ENCODE results near the gene ESYT2.
"Not testable (repeated sequence)": the region's sequence is repeated elsewhere in the genome, so short reads cannot be mapped to it uniquely, and the experiment has no call there.

Gene ESYT2

DNA sequence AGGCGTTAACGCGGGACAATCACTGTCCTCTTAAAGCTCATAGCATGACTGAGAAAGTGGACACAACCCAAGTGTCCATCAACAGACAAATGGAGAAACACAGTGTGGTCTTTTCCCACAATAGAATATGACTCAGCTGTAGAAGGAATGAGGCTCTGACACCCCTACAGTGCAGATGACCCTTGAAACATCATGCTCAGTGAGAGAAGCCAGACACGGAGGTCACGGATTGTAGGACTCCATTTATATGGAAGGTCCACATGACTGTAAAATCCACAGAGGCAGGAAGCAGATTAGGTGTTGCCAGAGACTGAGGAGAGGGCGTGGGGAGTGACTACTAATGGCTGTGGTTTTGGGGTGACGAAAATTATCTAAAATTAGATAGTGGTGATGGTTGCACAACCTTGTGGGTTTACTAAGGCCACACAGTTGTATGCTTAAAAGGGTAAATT lies 118.6 kb downstream of the ESYT2 start:
- no peak for DNase-seq

DNA sequence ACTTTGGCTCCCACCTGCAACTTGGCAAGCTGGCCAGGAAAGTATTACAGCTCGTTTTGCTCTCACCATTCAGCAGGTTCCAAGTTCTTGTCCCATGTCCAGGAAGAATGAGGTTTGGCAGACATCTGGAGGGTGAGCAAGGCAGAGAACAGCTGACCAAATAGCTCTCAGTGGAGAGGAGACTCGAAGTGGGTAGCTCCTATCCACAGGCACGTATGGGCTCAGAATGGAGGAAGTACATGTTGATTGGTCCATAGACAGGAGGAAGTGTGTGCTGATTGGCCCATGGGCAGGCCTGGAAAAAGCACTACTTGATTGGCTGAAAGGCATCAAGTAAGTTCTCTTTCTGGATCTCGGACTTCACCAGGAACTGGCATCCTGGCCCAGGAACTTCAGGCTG lies 121.7 kb downstream of the ESYT2 start:
- DNase-seq = no peak

DNA sequence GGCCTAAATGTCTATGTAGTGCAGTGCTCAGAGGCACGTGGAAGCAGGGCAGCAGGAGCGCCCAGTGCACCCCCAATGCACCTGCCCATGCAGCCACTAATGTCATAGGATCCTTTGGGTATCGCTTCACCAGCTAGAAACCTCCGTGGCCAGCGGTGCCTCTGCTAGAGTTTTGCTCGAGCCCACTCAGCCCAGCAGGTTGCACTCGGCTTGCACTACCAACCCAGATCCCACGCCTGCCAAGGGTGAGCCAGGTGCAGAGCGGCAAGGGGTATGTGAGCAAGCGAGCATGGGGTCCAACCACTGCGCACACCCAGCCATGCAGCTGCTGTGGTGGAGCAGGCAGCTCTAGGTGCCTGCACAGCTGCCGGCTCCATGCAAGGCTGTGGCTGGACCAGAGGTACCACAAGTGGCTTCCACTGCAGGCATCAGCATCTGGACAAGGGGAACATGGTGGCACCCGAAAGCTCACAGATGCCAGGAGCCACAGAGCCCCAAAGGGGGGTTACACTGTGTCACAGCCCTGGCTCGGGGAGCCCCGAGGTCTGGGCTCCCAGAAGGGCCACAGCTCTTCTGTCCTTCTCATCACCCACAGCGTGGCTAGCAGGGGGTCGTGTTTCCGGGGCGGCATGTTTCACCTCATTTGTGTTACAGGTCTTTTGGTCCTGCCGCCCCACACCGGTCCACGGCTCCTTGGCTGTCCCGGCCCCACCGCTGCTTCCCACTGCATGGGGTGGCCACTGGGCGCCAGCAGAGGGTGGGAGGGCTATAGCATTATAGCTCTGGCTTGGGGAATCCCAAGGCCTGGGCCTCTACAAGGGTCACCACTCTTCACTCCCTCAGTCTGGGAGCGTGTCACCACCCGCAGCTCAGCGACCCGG lies 122.4 kb downstream of the ESYT2 start:
- no peak for DNase-seq

DNA sequence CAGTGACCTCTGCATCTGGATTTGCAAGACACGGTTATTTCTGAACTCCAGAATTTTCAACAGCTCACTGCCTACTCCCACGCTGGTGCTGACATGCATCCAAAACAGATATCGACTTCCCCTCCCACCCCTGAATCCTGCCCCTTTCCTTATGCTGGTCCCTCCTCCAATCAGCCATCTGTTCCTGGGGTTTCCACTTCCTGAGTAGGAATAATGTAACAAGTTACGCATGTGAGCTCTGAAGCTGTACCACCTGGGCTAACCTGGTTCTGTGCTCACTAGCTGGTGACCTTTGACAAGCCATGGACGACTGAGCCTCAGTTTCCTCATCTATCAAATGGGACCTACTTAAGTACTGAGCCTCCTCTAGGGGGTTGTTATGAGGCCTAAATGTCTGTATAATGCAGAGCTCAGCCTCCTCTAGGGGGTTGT lies 123.0 kb downstream of the ESYT2 start:
- DNase-seq = no peak

DNA sequence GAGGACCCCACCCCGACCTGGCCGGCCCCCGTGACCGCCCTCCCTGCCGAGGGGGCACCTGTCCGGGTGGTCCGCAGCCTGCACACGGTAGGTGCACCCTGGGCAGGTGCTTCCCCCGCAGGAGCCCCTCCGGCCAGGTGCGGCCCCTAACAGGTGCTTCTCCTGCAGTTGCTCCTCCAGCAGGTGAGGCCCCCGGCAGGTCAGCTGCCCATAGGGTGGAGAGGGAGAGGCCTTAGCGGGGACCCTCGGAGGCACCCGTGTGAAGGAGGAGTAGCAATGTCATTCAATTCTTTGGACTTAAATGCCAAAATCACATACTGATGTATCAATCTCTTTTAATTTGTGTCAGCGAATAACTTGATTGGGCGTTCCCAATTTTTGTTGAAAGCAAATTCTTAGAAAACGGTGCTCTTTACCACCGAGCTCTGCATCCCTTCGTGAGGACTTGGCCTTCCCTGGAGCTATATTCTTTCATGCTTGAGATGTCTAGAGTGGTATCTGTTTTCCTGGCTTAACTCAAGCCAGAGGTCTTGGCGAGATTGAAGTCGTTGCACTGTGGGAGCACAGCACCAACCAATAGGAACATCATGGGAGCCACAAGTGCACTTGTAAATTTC lies 124.0 kb downstream of the ESYT2 start:
- DNase-seq = no peak

DNA sequence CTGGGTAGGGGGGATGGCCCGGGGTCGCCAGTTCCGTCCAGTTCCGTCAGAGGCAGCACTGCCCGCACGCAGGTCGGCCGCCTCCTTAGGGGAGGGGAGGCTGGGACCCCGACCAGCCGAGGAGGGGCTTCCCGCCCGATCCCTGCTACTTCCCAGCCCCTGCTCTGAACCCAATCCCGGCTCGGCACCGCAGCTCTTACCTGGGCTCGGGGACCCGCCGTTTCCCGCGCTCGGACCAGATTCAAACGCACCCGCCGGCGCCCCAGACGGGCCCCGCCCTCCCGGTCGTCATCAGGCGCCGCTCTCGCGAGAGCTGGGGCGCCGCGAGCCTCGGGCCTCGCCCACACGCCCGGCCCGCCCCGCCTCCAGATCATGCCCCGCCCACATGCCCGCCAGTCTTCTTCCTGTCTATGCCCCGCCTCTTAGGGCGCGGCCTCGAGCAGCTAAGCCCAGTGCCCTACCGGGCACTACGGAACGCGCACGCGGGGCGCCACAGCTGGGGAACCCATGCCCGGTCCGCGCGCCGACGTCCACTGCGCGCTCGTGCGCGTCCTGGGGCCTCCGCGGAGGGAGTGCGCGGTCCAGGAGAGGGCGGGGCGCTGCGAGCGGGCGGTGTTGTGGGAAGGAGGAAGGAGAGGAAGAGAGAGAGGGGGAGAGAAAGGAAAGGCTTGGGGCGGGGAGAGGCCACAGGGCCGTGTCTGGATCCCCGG lies 124.6 kb downstream of the ESYT2 start, which contains the start of gene NCAPG2:
TSS of gene NCAPG2 (minus strand) at position 281 of the 710 bp plus-strand sequence. CDS start 2,905 bp downstream, outside the sequence.
- peak; percentile 97 to 98 for DNase-seq

DNA sequence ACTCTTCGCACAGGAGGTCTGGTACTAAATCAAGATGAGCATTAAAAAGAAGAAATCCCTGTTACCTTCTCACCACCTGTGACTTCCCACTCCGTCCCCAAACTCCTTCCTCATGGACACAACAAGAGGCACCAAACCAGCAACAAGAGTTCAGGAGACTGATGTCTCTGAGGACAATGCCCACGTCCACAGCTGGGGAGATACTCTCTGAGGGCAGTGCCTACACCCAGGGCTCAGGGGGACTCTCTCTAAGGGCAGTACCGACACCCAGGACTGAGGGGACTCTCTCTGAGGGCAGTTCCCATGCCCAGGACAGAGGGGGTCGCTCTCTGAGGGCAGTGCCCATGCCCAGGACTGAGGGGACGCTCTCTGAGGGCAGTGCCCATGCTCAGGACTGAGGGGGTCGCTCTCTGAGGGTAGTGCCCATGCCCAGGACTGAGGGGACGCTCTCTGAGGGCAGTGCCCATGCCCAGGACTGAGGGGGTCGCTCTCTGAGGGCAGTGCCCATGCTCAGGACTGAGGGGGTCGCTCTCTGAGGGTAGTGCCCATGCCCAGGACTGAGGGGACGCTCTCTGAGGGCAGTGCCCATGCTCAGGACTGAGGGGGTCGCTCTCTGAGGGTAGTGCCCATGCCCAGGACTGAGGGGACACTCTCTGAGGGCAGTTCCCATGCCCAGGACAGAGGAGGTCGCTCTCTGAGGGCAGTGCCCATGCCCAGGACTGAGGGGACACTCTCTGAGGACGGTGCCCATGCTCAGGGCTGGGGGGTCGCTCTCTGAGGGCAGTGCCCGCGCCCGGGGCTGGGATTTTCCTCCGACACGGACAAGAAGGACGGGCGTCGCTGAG lies 125.4 kb downstream of the ESYT2 start:
- not testable (repeated sequence) for DNase-seq

DNA sequence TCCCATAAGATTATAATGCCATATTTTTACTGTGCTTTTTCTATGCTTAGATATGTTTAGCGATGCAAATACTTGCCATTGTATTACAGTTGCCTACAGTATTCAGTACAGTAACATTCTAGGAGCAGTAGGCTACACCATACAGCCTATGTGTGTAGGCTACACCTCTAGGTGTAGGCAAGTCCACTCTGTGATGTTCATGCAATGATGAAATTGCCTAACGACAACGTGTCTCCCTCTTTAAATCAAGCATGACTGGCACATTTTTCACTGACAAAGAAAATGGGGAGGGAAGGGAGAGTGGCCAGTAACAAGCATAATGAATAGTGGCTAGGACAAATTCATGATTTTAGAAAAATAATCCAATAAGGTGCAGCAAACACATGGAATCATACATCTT lies 126.4 kb downstream of the ESYT2 start:
- no peak for DNase-seq

DNA sequence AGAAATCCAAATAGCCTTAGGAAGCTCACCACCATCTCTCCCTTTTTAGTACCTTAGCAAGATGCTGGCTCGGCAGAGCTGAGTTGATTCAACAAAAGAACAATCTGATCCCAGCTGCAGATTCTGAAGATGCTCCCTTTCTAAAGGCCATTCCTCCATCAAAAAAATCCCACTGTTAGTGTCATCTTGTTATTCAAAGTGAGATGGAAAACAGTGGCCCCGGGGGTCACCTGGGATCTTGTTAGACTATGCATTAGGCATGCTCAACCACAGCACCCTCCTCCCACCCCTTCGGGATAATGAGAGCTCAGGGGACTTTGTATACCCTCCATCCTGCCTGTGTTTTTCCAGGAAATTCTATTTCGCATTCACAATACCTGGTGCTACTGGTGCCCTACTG lies 127.1 kb downstream of the ESYT2 start:
- DNase-seq = no peak

DNA sequence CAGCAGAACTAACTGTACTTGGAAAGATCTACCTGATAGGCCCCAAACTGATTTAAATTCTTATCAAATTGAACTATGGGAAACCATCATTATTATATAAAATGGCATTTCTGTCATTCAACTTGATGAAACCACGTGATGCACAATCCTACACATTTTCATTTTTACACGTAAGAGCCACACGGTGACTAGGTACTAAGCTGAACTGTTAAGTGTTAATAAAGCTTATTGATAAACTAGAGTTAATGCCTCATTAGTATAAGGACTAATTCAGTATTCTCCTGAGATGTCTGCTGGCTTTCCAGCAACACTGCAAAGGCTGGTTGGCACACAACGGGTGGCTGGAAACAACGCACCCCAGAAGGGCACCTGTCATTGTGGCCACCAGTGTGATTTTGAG lies 129.3 kb downstream of the ESYT2 start:
- DNase-seq = no peak

DNA sequence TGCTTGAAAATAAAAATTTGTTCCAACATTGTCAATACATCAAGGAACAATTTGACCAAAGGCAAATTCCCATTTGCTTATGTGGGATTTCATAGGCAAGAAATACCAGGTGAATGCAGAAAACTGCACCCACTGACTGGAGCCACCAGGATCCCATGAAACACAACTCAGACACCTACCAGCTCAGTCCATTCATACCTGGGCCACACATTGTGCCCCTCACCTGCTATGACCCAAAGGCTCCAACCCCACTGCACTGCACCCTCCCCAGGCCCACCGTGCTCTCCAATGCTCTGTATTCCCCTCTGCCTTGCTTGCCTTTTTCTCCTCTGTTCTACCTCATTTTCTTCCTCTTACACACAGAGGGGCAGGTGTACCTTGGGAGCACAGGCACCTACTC lies 130.0 kb downstream of the ESYT2 start:
- no peak for DNase-seq

DNA sequence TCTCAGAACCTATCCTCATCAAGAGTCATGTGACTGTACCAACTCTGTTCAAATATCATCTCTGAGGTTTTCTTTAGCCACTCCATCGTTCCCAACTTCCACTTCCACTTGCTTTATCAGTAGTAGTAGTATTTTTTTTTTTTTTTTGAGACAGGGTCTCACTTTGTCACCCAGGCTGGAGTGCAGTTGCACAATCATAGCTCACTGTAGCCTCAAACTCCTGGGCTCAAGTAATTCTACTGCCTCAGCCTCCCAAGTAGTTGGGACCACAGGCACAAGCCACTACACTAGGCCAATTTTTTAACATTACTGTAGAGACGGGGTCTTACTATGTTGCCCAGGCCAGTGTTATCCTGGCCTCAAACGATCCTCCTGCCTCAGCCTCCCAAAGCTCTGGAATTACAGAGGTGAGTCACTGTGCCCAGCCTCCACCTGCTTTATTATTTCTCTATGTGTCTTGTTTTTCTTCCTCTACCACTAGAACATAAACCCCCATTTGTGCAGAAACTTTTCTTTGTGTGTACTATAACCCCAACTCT lies 130.6 kb downstream of the ESYT2 start:
- no peak for DNase-seq

DNA sequence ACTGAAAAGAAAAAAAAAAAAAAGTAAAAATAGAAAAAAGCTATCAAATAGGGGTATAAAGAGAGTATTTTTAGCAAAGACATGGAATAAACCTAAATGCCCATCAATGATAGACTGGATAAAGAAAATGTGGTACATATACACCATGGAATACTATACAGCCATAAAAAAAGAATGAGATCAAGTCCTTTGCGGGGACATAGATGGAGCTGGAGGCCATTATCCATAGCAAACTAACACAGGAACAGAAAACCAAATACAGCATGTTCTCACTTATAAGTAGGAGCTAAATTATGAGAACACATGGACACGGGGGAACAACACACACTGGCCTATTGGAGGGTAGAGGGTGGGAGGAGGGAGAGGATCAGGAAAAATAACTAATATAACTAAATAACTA lies 131.7 kb downstream of the ESYT2 start:
- not testable (repeated sequence) for DNase-seq

DNA sequence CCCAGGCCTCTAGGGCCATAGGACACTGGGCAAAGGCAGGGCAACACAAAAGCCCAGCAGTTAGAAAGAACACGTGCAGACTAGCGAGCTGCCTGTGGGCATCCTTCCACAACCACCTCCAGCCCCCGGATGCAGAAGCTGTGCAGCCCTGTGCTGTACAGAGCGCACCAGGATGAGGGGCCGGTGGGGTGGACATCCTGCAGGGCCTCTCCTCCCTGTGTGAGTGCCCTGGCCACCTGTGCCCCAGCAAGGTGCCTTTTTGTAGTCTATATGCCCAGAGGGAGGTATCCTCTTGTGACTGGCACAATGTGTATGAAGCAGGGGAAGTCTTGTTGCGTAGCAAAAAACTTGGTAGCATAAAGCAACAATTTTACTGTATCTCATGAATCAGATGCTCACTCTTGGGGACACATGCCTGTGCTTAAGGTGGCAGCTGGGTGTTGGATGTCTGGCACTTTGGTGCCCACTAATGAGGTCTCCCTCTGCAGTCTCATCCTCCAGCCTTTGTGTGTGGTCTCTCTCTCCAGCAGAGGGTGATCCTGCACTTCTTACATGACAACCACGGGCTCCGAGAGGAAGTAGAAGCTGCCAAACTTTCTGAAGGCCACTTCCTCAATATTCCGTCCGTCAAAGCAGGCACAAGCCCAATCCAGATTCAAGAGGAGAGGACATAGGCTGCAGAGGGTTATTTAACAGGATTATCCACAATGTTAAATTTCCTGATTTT lies 133.4 kb downstream of the ESYT2 start:
- DNase-seq = peak in 1 of 2 donors; percentile 49

DNA sequence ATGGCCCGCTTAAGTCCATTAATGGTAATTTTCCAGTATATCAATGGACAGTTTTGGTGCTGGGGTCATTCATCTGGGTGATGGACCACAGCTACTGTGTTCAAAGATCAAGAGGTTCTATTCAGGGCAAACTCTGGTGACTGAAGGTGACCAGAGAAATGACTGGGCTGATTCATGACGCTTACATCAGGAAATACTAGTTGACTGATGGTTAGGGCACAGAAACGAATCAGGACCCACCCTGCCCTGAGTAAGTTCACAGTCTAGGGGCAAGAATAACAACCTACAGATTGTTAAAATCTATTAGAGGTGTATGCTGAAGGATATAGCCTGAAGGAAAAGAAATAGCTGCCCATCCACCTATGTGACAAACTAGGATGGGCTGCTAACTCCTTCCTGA lies 134.3 kb downstream of the ESYT2 start:
- no peak for DNase-seq

DNA sequence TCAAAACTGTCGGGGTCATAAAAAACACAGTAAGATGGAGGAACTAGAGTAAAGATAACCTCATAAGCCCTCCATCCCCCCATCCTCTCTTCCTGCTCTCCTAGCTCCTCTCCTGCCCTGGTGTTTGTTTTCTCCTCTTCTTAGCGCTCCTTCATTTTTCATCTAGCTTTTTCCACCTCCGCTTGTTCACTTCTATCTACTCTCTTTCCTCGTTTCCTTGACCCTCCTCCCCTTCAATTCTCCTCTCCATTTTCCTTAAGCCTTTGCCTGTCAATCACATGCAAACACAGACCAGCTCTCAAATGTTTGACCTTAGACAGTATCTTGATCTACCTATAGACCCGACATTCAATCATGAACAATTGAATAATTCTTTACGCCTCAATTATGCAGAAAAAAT lies 134.7 kb downstream of the ESYT2 start:
- DNase-seq = no peak

DNA sequence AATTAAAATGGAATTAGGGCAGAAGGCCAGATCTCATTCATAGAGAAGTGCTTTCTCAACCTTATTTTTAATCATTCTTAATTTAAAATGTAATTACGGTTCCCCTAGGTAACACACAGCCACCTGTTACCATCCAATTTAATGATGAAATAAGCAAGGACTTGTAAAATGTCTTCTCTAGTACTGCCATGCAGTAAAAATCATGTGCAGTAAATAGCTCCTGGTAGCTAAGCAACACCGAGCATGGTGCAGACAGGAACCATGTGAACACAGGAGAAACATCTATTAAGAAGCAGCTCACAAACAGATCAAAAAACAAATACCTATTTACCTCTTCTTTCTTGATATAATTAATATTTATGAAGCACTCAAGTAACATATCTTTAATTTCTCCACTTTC lies 139.8 kb downstream of the ESYT2 start:
- DNase-seq = no peak

DNA sequence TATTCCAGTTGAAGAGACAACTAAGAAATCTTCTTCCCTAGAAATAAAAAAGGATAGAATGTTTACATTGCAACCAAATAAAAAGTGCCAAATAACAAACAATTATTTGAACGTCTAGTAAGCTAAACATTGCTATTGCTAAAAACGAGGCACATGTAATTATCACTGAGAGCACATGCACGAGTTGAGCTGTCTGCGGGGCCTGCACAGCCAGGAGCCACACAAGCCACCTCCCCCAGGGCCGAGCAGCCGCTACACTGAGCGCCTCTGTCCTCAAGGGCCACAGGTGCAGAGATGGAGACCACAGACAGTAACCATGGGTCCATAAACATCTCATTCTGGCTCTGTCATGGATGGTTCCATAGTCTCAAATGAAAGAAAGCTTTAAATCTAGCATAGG lies 141.9 kb downstream of the ESYT2 start:
- no peak for DNase-seq

DNA sequence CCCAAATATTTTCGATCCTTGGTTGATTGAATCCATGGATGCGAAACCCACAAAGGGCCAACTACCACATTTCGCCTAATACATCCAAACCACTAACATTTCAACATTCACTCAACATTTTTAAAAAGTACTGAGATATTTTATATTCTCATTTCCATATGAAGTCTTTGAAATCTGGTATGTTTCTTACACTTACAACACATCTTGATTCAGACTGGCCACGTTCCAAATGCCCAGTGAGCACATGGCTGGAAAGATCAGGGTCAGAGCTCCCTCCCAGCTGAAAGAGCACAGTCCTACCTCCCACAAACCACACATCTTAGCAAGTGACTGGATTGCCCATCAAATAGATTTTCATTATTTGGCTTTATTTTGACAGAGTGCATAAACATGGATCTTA lies 143.6 kb downstream of the ESYT2 start:
- no peak for DNase-seq

DNA sequence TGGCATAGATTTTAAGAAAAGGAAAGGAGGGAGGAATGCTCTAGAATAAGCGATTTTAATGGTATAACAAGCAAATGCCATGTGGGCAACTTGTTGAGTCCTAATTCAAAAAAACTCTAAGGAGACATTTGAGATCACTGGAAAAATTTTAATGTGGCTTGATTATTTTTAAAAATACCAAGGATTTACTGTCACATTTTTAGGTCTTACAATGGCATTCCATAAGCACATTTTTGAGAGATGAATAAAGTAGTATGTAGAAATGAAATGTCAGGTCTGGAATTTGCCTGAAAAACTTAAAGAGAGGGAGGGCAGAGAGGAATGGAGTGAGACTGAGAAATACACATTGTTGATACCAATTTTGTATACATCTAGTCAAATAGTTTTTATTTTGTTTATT lies 145.0 kb downstream of the ESYT2 start:
- no peak for DNase-seq

DNA sequence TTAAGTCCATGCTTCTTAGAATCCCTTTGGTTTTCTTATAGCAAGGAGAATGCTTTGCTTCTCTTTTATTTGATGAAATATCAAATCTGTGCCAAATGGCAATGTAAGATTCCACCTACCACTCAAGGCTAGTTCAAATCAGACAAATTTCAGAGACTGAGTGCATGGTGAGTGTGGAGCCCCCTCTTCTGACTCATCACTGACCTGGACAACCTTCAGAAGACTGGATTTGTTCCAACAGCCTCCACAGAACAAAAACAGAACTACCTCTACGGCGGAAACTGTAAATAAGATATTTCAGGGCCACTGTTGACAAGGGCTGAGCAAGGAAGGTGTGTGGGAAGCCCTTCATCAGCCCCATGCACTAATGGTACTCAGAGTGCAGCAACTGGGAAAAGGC lies 145.8 kb downstream of the ESYT2 start:
- no peak for DNase-seq

DNA sequence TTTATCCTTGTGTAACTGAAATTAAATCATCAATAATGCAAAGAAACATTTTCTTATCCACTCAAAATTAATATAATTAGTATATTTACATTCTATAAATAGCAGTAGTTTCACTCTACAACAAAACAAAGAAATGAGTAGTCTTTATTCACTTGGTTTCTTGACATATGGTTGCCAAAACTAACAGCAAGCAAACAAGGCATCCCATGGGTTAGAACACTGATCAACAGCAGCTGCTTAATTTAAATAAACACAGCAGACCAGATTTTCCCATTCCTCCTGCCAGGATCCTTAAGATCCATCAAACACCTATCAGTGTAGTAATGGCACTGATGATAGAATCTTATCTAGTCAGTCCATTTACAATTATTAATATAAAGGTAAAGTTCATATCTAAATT lies 146.9 kb downstream of the ESYT2 start:
- DNase-seq = no peak
